Measurements from ENCODE around the gene ABCC1.

ABCC1 gene

DNA sequence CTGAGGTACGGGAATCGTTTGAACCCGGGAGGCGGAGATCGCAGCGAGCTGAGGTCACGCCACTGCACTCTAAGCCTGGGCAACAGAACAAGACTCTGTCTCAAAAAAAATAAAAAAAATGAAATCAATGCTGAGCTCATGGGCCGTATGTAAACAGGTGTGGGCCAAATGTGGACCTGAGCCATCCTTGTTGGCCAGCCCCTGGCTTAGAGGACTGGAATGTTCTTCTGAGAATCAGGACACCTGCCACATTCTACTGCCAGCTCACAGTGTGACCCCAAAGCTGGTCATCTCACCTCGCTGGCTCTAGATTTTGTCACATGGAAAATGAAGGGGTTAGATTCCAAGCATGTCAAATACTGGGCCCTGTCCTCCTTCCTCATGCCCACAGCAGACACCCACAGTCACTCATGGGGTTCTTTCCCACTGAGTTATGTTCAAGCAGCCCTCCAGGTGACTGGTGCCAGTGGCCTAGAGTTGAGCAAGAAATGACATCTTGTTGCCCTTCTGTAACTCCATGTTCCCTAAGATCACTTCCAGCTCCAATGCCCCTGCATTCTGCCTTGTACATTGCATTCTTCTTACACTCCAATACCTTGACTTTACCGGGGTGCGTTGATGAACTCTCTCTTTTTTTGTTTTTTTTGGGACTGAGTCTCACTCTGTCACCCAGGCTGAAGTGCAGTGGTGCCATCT lies 110.6 kb downstream of the ABCC1 start:
- DNase-seq (ENCODE audit: low read depth), result no peak
- TF ChIP-seq, protein P1, sequence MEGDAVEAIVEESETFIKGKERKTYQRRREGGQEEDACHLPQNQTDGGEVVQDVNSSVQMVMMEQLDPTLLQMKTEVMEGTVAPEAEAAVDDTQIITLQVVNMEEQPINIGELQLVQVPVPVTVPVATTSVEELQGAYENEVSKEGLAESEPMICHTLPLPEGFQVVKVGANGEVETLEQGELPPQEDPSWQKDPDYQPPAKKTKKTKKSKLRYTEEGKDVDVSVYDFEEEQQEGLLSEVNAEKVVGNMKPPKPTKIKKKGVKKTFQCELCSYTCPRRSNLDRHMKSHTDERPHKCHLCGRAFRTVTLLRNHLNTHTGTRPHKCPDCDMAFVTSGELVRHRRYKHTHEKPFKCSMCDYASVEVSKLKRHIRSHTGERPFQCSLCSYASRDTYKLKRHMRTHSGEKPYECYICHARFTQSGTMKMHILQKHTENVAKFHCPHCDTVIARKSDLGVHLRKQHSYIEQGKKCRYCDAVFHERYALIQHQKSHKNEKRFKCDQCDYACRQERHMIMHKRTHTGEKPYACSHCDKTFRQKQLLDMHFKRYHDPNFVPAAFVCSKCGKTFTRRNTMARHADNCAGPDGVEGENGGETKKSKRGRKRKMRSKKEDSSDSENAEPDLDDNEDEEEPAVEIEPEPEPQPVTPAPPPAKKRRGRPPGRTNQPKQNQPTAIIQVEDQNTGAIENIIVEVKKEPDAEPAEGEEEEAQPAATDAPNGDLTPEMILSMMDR (conservative IDR thresholded peaks at IDR 0.05; ENCODE audit: control insufficient read depth, insufficient read depth, low read depth, low read length), result no peak
- H3K4me3 ChIP-seq (ENCODE audit: control insufficient read depth, low read depth, low read length), result no peak overlapping the region

DNA sequence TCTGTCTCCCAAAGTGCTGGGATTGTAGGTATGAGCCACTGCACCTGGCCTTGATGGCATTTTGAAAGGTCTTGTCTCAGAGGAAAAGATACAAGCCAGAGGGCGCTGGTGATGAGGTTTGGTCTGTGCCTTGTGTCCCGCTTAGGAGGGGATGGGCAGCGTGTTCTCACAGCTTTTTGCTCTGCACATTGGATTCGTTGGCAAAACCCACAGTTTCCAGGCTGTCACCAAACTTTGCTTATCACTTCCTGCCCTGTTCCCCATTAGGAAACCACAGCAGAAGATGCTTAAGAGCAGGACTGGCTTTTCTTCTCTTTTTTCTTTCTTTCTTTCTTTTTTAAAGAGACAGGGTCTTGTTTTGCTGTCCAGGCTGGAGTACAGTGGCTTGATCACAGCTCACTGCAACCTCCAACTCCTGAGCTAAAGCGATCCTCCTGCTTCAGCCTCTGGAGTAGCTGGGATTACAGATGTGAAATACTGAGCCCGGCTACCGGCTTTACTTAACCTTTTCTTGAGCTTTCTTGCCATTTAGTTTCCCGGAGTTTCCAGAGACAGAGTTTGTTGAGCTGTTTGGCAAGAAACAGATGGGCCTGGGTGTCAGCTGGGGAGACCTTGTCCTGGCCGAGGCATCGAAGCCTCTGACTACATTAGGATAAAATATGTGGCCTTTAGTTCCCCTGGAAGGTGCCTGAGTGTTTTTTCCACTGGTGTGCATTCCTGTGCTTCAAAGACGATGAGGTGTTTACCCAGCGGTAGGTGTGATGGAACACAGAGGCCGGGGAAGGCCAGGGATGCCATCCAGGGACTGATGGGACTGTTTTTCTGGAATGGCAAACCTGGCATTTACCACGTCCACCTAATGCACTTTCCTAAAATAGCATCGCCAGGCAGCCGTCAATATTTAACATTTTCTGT lies 112.9 kb downstream of the ABCC1 start:
- DNase-seq (ENCODE audit: low read depth), result no peak
- TF ChIP-seq, protein P1 (conservative IDR thresholded peaks at IDR 0.05; ENCODE audit: control insufficient read depth, insufficient read depth, low read depth, low read length), result no peak
- H3K4me3 ChIP-seq (ENCODE audit: control insufficient read depth, low read depth, low read length), result no peak overlapping the region

GRCh38 chr16:16063683-16064082 lies 114.3 kb downstream of the ABCC1 start:
- DNase-seq (ENCODE audit: low read depth), result no peak
- no peak overlapping the region for H3K4me3 ChIP-seq (ENCODE audit: control insufficient read depth, low read depth, low read length)
- TF ChIP-seq, protein P1 (conservative IDR thresholded peaks at IDR 0.05; ENCODE audit: control insufficient read depth, insufficient read depth, low read depth, low read length), result no peak

DNA sequence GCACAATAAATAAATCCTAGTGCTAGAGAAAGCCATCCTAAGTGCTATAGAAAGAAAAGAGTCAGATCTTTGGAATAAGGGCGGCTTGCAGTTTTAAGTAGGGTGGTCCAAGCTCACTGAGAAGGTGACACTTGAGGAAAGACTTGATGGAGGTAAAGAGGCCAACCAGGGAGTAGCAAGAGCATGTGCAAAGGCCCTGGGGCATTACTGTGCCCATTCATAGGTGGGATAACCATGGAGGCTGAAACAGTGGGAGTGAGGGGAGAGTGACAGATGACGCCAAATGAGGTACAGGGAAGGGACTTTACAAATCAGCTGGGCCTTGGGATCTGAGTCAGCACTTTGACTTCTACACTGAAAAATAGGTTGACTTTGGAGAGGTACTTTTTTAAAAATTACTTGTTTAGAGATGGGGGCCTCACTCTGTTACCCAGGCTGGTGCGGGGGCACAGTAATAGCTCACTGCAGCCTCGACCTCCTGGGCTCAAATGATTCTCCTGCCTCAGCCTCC lies 115.5 kb downstream of the ABCC1 start:
- no peak for DNase-seq (ENCODE audit: low read depth)
- H3K4me3 ChIP-seq (ENCODE audit: control insufficient read depth, low read depth, low read length), result no peak overlapping the region
- TF ChIP-seq, protein P1 (conservative IDR thresholded peaks at IDR 0.05; ENCODE audit: control insufficient read depth, insufficient read depth, low read depth, low read length), result no peak

DNA sequence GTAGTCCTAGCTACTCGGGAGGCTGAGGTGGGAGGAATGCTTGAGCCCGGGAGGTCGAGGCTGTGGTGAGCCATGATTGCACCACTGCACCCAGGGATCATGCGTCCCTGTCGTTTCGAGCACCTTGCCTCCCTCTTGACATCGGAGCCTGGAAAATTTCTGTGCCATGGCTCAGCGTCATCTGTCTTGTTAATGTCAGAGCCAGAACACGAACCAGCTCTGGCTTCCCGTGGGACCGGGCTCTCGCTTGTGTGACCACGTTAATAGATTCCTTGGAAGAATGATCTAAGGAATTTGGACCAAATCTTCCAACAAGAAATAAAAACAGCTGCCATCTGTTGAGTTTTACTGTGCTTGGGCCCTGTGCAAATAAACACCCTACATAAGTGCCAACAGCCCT lies 117.7 kb downstream of the ABCC1 start:
- no peak overlapping the region for H3K4me3 ChIP-seq (ENCODE audit: control insufficient read depth, low read depth, low read length)
- TF ChIP-seq, protein P1 (conservative IDR thresholded peaks at IDR 0.05; ENCODE audit: control insufficient read depth, insufficient read depth, low read depth, low read length), result no peak
- DNase-seq (ENCODE audit: low read depth), result no peak

GRCh38 chr16:16071631-16072244 lies 122.3 kb downstream of the ABCC1 start:
- no peak for DNase-seq (ENCODE audit: low read depth)
- TF ChIP-seq, protein P1 (conservative IDR thresholded peaks at IDR 0.05; ENCODE audit: control insufficient read depth, insufficient read depth, low read depth, low read length), result no peak
- no peak overlapping the region for H3K4me3 ChIP-seq (ENCODE audit: control insufficient read depth, low read depth, low read length)
